IPS-NIHi7 (cell line): ENCODE results near the gene C19orf67.

Experiments
- DNase-seq: peaks from one replicate; pipeline ENCODE4 v3.0.0; 2012; ENCODE audit warnings: mixed read lengths; ENCODE audit errors: extremely low spot score

Gene C19orf67

GRCh38 chr19:14085309-14085995 is at the start of gene C19orf67:
TSS of gene C19orf67 (minus strand) at chr19:14085783. CDS start at chr19:14085627, 156 bp downstream.
- no peak for DNase-seq

- DNase-seq = no peak
These were observed 49.8 kb upstream of the C19orf67 start for GRCh38 chr19:14135355-14135754.

GRCh38 chr19:14127929-14128509 is 42.4 kb upstream of the C19orf67 start:
- no peak for DNase-seq

- no peak for DNase-seq
These were observed 41.6 kb upstream of the C19orf67 start for GRCh38 chr19:14127176-14127575.

GRCh38 chr19:14122924-14123323 is 37.3 kb upstream of the C19orf67 start:
- no peak for DNase-seq

GRCh38 chr19:14120497-14120780 is 34.9 kb upstream of the C19orf67 start:
- DNase-seq = no peak

- DNase-seq = no peak
These were observed 34.3 kb upstream of the C19orf67 start for GRCh38 chr19:14119644-14120496.

GRCh38 chr19:14119146-14119545 is 33.6 kb upstream of the C19orf67 start:
- DNase-seq = no peak

GRCh38 chr19:14118165-14119051 is 32.8 kb upstream of the C19orf67 start:
- DNase-seq = no peak

GRCh38 chr19:14117668-14118164 is 32.1 kb upstream of the C19orf67 start, which contains the start of gene PRKACA:
TSS of gene PRKACA (minus strand) at chr19:14117762. CDS start at chr19:14117547, 215 bp downstream.
- DNase-seq = peak; percentile 100

GRCh38 chr19:14116918-14117578 is 31.5 kb upstream of the C19orf67 start:
- DNase-seq = no peak

GRCh38 chr19:14116525-14116917 is 30.9 kb upstream of the C19orf67 start:
- DNase-seq = no peak

- no peak for DNase-seq
These were observed 30.2 kb upstream of the C19orf67 start for GRCh38 chr19:14115756-14116155.

GRCh38 chr19:14114854-14115253 is 29.3 kb upstream of the C19orf67 start:
- DNase-seq = peak; percentile 61

- DNase-seq = no peak
These were observed 28.9 kb upstream of the C19orf67 start for GRCh38 chr19:14114439-14114838.

GRCh38 chr19:14113762-14114414 is 28.3 kb upstream of the C19orf67 start:
- no peak for DNase-seq

GRCh38 chr19:14112809-14113385 is 27.3 kb upstream of the C19orf67 start:
- DNase-seq = no peak

- no peak for DNase-seq
These were observed 26.6 kb upstream of the C19orf67 start for GRCh38 chr19:14112051-14112808.

GRCh38 chr19:14111486-14111885 is 25.9 kb upstream of the C19orf67 start:
- no peak for DNase-seq
